ENCODE results near the gene EMX1. TPM values are rescaled to one million over a fixed set of nuclear protein-coding genes. Genes with fewer than 3 reads are reported as not detected.

EMX1 gene
- total RNA-seq, 1 donor from 2014 or later, result 11.1 TPM

Other genes with a start within 250 kb of the EMX1 start
- 105 TPM for gene EXOC6B, start 91.5 kb upstream of the EMX1 start, total RNA-seq
- gene SPR, start 30.1 kb upstream of the EMX1 start, total RNA-seq, result 1.2 TPM
- gene SFXN5, start 154.2 kb downstream of the EMX1 start, total RNA-seq, result 20.7 TPM
- gene RAB11FIP5, start 195.4 kb downstream of the EMX1 start, total RNA-seq, result 6.1 TPM